GM18907 (cell line): ENCODE data around the gene UNC5A.

ENCODE experiments used
- ATAC-seq: cut with Tn5 transposase; IDR thresholded peaks from one replicate; pipeline ENCODE4 v1.9.1; 2021; ENCODE audit warnings: mild to moderate bottlenecking, moderate library complexity; ENCODE audit not compliant: unreplicated experiment

Gene UNC5A

GRCh38 chr5:176890455-176891330, 80.3 kb downstream of the UNC5A start:
- no peak for ATAC-seq

GRCh38 chr5:176891331-176891958, 81.1 kb downstream of the UNC5A start:
- ATAC-seq = no peak

- no peak for ATAC-seq
Measured at GRCh38 chr5:176892663-176893062, 82.3 kb downstream of the UNC5A start.

GRCh38 chr5:176894298-176894697, 83.9 kb downstream of the UNC5A start:
- ATAC-seq = no peak

- no peak for ATAC-seq
Measured at GRCh38 chr5:176895831-176896230, 85.5 kb downstream of the UNC5A start.

- ATAC-seq = no peak
Measured at GRCh38 chr5:176897263-176897662, 86.9 kb downstream of the UNC5A start.

GRCh38 chr5:176899296-176899891, 89.0 kb downstream of the UNC5A start, which contains the start of gene HK3:
Gene HK3, minus strand, starts transcription at chr5:176899346. Its CDS starts 3,187 bp downstream, at chr5:176896159.
- ATAC-seq = no peak

GRCh38 chr5:176899946-176900779, 89.8 kb downstream of the UNC5A start:
- ATAC-seq = no peak

- no peak for ATAC-seq
Measured at GRCh38 chr5:176900780-176901204, 90.4 kb downstream of the UNC5A start.

GRCh38 chr5:176901260-176902101, 91.1 kb downstream of the UNC5A start:
- ATAC-seq = no peak

- ATAC-seq = no peak
Measured at GRCh38 chr5:176902102-176902814, 91.9 kb downstream of the UNC5A start.

- ATAC-seq = no peak
Measured at GRCh38 chr5:176902911-176903664, 92.7 kb downstream of the UNC5A start.

- no peak for ATAC-seq
Measured at GRCh38 chr5:176904276-176904675, 93.9 kb downstream of the UNC5A start.

- no peak for ATAC-seq
Measured at GRCh38 chr5:176906126-176906525, 95.8 kb downstream of the UNC5A start.

- ATAC-seq = no peak
Measured at GRCh38 chr5:176906796-176907195, 96.4 kb downstream of the UNC5A start.

GRCh38 chr5:176908675-176909368, 98.5 kb downstream of the UNC5A start:
- no peak for ATAC-seq

- no peak for ATAC-seq
Measured at GRCh38 chr5:176912115-176912514, 101.8 kb downstream of the UNC5A start.

- no peak for ATAC-seq
Measured at GRCh38 chr5:176915906-176916305, 105.5 kb downstream of the UNC5A start.
